ENCODE data around the gene SPARC.

DNA sequence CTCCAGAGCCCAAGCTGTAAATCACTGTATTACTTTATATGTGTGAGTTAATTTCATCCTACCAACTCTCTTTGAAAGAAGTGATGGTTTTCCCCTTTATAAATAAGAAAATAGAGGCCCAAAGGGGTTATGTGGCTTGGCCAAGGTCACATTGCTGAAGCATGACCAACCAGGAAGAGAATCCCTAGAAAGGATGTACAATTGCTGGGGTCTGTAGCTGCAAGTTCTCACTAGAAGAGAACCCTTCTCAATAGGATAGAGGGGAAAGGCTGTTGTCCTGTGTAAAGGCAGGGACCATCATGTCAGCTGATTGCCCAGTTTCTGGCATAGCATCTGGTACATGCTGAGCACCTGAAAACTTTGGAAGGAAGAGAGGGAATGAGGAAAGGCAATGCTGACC lies 56.6 kb downstream of the SPARC start:
- TF ChIP-seq, protein P1, sequence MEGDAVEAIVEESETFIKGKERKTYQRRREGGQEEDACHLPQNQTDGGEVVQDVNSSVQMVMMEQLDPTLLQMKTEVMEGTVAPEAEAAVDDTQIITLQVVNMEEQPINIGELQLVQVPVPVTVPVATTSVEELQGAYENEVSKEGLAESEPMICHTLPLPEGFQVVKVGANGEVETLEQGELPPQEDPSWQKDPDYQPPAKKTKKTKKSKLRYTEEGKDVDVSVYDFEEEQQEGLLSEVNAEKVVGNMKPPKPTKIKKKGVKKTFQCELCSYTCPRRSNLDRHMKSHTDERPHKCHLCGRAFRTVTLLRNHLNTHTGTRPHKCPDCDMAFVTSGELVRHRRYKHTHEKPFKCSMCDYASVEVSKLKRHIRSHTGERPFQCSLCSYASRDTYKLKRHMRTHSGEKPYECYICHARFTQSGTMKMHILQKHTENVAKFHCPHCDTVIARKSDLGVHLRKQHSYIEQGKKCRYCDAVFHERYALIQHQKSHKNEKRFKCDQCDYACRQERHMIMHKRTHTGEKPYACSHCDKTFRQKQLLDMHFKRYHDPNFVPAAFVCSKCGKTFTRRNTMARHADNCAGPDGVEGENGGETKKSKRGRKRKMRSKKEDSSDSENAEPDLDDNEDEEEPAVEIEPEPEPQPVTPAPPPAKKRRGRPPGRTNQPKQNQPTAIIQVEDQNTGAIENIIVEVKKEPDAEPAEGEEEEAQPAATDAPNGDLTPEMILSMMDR (IDR thresholded peaks at IDR 0.05): no peak
- no peak for TF ChIP-seq EZH2phosphoT487 (IDR thresholded peaks at IDR 0.05)
